Measurements from ENCODE around the gene RFC5.

DNA sequence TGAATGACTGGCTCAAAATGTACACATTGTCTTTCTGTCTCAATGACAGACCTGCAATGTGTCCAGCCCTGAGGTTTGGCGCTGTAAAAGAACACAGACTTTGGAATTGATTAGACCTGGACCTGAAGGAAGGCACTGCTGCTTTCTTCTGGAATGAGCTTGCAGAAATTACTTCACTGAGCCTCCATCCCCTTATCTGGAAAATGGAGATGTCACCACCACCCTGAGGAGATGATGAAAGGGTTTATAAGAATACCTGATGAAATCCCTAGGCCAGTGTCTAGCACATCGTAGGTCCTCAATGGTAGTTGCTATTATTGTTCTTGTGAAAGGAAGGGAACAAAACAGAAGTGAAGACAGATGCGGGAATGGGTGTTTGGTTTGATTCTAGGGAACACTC lies 54.1 kb downstream of the RFC5 start:
- TF ChIP-seq, protein P1, sequence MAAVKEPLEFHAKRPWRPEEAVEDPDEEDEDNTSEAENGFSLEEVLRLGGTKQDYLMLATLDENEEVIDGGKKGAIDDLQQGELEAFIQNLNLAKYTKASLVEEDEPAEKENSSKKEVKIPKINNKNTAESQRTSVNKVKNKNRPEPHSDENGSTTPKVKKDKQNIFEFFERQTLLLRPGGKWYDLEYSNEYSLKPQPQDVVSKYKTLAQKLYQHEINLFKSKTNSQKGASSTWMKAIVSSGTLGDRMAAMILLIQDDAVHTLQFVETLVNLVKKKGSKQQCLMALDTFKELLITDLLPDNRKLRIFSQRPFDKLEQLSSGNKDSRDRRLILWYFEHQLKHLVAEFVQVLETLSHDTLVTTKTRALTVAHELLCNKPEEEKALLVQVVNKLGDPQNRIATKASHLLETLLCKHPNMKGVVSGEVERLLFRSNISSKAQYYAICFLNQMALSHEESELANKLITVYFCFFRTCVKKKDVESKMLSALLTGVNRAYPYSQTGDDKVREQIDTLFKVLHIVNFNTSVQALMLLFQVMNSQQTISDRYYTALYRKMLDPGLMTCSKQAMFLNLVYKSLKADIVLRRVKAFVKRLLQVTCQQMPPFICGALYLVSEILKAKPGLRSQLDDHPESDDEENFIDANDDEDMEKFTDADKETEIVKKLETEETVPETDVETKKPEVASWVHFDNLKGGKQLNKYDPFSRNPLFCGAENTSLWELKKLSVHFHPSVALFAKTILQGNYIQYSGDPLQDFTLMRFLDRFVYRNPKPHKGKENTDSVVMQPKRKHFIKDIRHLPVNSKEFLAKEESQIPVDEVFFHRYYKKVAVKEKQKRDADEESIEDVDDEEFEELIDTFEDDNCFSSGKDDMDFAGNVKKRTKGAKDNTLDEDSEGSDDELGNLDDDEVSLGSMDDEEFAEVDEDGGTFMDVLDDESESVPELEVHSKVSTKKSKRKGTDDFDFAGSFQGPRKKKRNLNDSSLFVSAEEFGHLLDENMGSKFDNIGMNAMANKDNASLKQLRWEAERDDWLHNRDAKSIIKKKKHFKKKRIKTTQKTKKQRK (IDR thresholded peaks at IDR 0.05; ENCODE audit: low read depth, low read length), result no peak
- TF ChIP-seq, protein P2, sequence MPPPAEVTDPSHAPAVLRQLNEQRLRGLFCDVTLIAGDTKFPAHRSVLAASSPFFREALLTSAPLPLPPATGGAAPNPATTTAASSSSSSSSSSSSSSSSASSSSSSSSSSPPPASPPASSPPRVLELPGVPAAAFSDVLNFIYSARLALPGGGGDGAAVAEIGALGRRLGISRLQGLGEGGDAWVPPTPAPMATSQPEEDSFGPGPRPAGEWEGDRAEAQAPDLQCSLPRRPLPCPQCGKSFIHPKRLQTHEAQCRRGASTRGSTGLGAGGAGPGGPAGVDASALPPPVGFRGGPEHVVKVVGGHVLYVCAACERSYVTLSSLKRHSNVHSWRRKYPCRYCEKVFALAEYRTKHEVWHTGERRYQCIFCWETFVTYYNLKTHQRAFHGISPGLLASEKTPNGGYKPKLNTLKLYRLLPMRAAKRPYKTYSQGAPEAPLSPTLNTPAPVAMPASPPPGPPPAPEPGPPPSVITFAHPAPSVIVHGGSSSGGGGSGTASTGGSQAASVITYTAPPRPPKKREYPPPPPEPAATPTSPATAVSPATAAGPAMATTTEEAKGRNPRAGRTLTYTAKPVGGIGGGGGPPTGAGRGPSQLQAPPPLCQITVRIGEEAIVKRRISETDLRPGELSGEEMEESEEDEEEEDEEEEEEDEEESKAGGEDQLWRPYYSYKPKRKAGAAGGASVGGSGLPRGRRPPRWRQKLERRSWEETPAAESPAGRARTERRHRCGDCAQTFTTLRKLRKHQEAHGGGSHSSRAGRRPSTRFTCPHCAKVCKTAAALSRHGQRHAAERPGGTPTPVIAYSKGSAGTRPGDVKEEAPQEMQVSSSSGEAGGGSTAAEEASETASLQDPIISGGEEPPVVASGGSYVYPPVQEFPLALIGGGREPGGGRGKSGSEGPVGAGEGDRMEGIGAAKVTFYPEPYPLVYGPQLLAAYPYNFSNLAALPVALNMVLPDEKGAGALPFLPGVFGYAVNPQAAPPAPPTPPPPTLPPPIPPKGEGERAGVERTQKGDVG (CRISPR knock-in tag; IDR thresholded peaks at IDR 0.05), result no peak
- TF ChIP-seq, protein P3, sequence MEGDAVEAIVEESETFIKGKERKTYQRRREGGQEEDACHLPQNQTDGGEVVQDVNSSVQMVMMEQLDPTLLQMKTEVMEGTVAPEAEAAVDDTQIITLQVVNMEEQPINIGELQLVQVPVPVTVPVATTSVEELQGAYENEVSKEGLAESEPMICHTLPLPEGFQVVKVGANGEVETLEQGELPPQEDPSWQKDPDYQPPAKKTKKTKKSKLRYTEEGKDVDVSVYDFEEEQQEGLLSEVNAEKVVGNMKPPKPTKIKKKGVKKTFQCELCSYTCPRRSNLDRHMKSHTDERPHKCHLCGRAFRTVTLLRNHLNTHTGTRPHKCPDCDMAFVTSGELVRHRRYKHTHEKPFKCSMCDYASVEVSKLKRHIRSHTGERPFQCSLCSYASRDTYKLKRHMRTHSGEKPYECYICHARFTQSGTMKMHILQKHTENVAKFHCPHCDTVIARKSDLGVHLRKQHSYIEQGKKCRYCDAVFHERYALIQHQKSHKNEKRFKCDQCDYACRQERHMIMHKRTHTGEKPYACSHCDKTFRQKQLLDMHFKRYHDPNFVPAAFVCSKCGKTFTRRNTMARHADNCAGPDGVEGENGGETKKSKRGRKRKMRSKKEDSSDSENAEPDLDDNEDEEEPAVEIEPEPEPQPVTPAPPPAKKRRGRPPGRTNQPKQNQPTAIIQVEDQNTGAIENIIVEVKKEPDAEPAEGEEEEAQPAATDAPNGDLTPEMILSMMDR (IDR thresholded peaks at IDR 0.05 in 2 of 3, conservative IDR thresholded peaks at IDR 0.05 in 1 of 3; ENCODE audit: control insufficient read depth in 2 of 3, extremely low read depth in 1 of 3, insufficient read depth in 1 of 3, low read depth in 3 of 3, low read length in 3 of 3), result no peak

Data from GM12878 (cell line).